ENCODE data around the gene GSS.

The GSS gene

DNA sequence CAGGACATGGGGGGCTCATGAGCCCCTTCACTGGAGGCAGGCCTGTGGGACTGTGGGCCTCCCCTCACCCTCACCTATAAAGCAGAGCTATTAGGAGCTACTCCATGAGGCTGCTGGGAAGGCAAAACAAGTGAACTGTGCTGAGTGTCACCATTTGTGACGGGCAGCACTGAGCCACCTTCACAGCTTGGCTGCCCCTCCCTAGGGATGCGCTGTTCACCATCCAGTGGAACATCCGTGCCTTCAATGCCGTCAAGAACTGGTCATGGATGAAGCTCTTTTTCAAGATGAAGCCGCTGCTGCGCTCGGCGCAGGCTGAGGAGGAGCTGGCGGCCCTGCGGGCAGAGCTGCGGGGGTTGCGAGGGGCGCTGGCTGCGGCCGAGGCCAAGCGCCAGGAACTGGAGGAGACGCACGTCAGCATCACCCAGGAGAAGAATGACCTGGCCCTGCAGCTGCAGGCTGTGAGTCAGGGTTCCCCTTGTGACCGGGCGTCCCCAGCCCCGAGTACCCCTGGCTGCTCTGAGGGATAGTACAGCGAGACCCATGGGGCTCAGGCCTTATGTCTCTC lies 38.4 kb upstream of the GSS start:
- no peak for DNase-seq (ENCODE audit: low read depth)

- DNase-seq (ENCODE audit: low read depth) = no peak
Observed at GRCh38 chr20:34992751-34993417, 37.3 kb upstream of the GSS start.

DNA sequence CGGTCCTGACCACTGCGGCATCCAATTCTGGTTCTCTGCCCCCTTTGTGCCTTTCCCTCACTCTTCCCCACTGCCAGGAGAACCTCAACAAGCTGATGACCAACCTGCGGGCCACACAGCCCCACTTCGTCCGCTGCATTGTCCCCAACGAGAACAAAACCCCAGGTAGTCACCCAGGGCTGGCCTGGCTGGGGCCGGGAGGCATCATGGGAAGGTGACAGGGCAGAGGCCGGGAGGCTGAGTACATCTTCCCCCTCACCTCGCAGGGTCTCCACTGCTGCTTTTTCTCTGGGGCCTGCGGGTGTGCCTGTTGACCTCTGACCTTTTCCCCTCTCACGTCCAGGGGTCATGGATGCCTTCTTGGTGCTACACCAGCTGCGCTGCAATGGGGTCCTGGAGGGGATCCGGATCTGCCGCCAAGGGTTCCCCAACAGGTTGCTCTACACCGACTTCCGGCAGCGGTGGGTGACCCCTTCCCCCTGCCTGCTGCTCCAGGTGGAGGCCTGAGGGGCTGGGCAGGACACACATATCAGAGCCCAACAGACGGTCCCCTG lies 35.1 kb upstream of the GSS start:
- DNase-seq (ENCODE audit: low read depth) = no peak

DNA sequence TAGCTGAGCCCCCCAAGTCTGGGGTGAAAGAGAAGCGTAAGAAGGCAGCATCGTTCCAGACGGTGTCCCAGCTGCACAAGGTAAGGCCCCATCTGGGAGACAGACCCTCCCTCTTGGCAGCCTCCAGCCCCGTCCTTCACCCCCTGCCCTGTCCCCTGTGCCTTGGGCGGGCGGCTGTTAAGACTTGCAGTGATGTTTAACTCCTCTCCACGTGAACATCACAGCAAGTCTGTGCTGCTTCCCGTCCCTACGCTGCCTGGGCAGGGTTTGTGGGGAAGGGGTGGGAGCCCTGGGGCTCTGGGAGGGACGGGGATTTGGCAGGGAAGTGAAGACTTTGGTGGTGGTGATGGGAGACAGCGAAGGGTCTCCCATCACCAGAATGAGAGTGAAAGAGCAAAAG lies 34.6 kb upstream of the GSS start:
- no peak for DNase-seq (ENCODE audit: low read depth)

DNA sequence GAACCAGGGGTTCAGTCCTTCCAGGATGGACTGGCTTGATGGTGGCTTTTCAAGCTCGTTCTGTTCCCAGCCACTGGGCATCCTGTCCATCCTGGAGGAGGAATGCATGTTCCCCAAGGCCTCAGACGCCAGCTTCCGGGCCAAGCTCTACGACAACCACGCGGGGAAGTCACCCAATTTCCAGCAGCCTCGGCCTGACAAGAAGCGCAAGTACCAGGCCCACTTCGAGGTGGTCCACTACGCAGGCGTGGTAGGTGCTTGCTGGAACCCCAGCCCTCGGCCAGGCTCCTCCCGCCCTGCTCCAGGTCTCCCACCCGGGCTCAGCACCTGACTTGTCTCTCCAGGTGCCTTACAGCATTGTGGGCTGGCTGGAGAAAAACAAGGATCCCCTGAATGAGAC lies 34.1 kb upstream of the GSS start:
- DNase-seq (ENCODE audit: low read depth) = no peak

- no peak for DNase-seq (ENCODE audit: low read depth)
Observed at GRCh38 chr20:34989118-34989517, 33.5 kb upstream of the GSS start.

DNA sequence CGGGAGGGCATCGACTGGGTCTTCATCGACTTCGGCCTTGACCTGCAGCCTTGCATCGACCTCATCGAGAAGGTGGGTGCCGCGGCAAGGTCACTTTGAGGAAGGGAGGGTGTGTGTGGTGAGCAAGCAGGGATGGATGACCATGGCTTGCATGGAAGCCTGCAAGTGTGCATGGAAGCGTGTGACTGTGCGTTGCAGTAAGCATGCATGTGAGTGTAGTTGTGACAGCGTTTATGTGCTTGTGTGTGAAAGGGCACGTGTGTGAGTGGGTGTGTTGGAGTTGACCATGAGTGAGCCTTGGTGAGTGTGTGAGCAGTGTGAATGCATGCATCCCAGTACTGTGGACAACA lies 32.6 kb upstream of the GSS start:
- DNase-seq (ENCODE audit: low read depth) = no peak

- no peak for DNase-seq (ENCODE audit: low read depth)
Observed at GRCh38 chr20:34987288-34988190, 31.9 kb upstream of the GSS start.

- no peak for DNase-seq (ENCODE audit: low read depth)
Observed at GRCh38 chr20:34986311-34987287, 31.0 kb upstream of the GSS start.

GRCh38 chr20:34985461-34986310 lies 30.1 kb upstream of the GSS start:
- DNase-seq (ENCODE audit: low read depth) = no peak

DNA sequence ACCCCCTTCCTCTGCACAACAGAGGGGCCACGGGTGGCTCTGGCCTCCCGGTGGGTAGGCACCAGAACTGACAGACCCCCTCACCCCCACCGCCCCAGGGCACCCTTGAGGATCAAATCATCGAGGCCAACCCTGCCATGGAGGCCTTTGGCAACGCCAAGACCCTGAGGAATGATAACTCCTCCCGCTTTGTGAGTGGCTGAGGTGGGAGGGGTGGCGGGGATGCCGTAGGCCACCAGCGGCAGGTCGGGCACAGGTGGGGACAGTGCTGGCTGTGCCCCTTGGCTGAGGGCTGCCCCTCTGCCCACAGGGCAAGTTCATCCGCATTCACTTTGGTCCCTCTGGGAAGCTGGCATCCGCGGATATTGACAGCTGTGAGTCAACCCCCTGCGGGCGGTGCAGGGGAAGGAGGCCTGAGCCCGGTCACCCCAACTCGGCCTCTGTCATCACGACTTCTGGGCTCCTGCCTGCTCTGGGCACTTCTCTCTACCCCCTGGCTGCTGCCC lies 29.2 kb upstream of the GSS start:
- DNase-seq (ENCODE audit: low read depth) = no peak

DNA sequence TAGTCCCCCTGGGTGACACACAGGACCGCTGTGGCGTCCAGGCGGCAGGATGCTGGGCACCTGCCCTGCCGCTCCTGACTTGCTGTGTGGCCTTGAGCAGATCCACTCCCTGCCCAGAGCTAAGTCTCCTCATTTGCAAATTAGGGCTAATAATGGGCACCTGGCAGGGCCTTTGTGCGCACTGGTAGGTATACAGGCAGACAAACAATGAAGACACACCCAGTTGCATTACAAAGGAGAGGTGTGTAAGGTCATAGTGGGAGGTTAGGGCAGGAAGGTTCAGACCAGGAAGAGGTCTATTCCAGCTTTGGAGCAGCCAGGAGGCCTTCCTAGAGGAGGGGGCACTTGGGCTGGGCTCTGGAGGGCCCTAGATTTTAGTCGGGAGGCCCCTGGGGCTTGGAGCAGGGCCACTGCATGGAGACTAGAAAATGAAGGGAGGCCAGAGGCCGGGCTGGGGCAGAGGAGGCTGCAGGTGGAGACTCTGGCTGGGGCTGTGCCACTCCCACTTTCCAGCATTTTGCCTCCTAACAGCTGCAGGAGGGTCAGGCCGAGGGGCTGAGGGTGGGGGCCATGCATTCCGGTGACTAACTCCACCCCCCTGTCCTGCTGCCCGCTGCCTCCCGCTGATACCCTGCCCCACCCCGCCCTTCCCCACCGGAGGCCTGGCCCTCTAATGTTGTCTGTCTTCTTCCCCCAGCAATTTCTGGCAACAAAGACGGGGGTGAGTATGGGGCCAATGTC lies 28.6 kb upstream of the GSS start:
- no peak for DNase-seq (ENCODE audit: low read depth)

DNA sequence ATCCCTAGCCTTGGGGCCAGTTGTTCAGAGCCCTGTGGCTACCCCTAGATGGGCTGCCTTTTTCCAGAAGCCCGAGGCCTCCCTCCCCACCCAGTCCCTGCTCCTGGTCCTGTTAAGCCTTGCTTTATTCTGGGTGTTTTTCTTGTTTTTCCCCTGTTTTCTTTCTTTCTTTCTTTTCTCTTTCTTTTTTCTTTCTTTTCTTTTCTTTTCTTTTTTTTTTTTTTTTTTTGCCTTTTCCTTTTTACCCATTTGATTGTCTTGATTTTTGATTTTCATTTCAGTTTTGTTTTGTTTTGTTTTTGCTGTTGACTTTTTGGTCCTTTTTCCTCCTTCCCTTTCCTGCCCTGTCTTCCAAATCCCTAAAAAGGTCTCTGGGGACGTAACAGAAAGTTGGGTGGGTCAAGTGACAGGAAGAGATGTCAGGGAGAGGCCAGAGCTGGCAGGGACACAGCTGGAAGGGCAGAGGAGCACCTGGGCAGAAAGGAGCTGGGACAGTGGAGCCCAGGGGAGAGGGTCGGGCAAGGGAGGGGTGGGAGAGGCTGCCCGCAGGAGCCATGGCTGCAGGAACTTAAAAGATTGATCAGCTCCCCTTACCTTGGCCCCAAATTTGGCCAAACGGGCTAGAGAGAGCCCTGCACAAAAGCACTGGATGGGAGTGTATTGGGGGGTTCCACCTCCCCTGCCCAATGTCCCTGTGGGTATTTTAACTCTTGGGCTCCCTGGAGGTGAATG lies 27.6 kb upstream of the GSS start:
- no peak for DNase-seq (ENCODE audit: low read depth)

- no peak for DNase-seq (ENCODE audit: low read depth)
Observed at GRCh38 chr20:34982270-34983088, 26.9 kb upstream of the GSS start.

DNA sequence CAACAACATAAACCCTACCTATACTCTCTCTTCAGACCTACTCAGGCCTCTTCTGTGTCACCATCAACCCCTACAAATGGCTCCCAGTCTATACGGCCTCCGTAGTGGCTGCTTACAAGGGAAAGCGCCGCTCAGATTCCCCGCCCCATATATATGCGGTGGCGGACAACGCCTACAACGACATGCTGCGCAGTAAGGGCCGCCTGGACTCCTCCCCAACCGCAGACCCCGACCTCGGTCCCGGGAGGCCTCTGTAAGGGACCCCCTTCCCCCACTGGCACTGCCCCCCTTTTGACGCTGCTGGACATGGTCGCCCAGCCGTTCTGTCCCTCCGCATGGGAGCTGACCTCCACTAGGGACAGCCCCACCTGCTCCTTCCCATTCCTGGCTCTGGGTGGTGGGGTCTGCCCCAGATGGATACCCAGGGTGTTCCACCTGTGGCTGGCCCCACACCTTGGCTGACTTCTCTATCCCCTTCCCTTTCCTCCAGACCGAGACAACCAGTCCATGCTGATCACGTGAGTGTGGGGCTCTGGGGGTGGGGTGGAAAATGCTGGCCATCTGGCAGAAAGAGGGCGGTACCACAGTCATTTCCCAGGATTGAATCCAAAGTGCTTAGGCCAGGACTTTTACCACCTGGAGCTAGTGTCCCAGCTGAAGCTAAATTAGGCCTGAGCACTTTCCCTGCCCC lies 25.1 kb upstream of the GSS start:
- DNase-seq (ENCODE audit: low read depth) = no peak

GRCh38 chr20:34979366-34980153 lies 24.0 kb upstream of the GSS start:
- no peak for DNase-seq (ENCODE audit: low read depth)
